ENCODE measurements around the gene PCP4L1.
"Not testable (repeated sequence)": the region's sequence is repeated elsewhere in the genome, so short reads cannot be mapped to it uniquely, and the experiment has no call there.

PCP4L1 gene

GRCh38 chr1:161273402-161273801, 14.9 kb downstream of the PCP4L1 start:
- no peak for DNase-seq

GRCh38 chr1:161274874-161275273, 16.3 kb downstream of the PCP4L1 start:
- no peak for DNase-seq

- DNase-seq: no peak
These were observed 24.4 kb downstream of the PCP4L1 start for GRCh38 chr1:161282991-161283390.

GRCh38 chr1:161285113-161285512, 26.6 kb downstream of the PCP4L1 start:
- DNase-seq: no peak

GRCh38 chr1:161285521-161285920, 27.0 kb downstream of the PCP4L1 start:
- no peak for DNase-seq

- no peak for DNase-seq
These were observed 29.0 kb downstream of the PCP4L1 start for GRCh38 chr1:161287482-161288054.

- no peak for DNase-seq
These were observed 32.2 kb downstream of the PCP4L1 start for GRCh38 chr1:161290779-161291178.

- DNase-seq: no peak
These were observed 38.9 kb downstream of the PCP4L1 start for GRCh38 chr1:161297415-161297814.

DNA sequence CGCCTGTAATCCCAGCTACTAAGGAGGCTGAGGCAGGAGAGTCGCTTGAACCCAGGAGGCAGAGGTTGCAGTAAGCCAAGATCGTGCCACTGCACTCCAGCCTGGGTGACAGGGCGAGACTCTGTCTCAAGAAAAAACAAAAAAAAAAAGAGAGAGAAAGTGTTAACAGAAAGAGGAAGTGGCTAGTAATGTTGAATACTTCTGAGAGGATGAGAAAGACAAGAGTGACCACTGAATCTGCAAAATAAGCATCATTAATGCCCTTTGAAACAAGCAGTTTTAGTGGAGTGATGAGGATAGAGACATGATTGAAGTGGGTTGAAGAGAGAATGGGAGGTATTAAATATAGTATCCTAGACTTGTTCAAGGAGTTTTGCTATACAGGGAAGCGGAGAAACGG, 39.6 kb downstream of the PCP4L1 start:
- no peak for DNase-seq

- DNase-seq: no peak
These were observed 40.8 kb downstream of the PCP4L1 start for GRCh38 chr1:161299347-161299746.

DNA sequence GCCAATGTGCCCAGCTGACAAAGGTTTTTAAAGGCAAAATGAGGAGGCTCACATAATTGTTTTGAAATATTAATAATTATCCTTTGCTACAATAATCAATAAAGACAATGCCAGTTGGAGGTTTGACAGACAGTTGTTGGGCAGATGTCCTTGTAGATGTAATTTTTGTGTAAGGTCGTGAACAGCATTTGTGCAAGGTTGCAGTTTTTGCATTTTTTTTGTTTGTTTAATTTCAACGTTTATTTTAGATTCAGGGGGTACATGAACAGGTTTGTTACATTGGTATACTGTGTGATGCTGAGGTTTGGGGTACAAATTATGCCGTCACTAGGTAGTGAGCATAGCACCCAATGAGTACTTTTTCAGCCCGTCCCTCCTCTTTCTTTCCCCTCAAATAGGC, 41.9 kb downstream of the PCP4L1 start:
- DNase-seq: no peak

DNA sequence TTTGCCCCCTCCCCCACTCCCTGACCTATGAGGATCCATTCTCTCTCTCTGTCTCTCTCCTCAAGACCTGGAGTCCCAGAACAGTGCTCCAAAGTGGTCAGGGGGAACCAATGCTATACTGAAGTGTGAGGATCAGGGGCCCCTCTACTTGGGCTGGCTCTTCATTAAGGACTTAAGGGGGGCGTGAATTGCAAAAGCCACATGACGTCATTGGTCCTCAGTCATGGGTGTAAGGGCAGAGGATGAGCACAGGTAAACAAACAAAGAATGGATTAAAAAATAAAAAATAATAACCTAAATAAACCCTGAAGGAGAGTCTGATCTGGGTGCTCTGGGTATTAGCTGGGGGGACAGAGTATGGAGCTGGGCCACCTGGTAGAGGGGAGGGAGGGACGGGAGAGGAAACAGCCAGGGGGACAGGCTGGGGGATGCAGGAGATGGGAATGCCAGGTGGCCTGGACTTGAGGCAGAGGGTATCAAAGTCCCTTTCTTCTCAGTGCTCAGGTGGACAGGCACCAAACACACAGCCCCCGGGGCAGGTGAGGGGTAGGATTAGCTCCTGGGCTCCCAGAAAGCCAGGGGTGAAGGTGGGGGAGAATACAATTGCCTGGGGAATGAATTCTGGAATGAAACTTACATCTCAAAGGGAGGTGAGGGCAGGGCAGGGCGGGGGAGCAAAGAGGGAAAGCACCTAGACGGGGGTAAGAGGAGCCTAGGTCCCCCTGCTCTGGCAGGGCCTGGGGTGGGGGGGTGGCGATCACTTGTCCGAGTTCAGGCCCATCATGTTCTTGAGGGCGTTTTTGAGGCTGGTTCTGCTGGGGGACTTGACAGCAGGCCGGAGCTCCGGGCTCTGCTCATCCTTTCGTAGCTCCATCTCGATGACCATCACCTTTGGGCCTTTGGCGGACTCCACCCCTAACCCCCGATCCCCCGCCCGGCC, 46.7 kb downstream of the PCP4L1 start:
- no peak for DNase-seq

DNA sequence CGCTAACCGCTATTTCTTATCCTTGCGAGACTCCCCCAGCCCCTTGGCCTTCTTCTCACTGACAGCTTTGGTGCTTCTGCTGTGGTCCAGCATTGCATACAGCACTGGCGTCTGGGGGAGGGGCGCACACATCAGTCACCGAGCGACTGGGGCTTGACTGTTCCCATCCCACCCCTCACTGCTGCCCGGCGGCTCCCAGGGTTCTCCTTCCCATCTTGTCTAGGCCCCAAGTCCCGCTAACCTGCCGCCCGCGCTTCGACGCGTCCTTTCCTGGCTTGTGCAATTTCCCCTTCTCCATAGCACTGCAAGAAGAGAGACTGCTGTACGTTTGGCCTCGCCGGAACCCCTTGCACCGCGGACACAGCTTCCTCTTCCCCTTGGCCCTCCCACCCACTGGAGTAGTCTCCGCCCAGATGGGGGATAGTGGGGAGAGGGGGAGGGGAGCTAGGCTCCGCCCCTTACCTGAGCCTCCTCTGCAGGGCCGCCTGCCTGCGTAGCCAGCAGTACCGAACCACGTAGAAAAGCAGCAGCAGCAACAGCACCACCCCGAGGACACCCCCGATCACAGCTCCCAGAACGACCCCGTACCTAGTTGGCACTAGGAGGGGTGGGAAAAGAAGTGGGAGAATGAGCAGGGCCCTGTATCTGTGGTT, 47.4 kb downstream of the PCP4L1 start:
- peak; percentile 78 for DNase-seq

DNA sequence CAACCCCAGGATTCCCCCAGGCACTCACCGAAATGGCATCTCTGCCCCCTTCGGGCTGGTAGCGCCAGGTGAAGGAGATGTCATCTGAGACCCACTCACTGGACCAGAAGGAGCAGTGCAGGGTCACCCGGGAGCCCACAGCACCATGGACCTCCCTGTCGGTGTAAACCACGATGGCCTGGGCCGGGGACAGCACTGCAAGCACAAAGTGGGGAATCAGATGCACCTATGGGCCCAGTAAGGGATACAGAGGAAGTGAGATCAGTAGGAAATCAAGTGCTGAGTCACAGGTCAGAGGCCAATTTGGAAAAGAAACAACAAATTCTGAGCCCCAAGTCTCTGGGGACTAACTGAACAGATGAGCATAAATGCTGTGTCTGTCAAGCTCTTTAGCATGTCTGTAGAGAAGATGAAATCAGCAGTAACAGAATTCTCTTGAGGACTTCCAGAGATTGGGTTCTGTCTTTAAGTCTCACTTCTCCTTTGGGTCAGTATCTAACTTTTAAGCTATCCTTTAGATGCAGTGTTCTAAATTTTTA, 48.8 kb downstream of the PCP4L1 start:
- DNase-seq: no peak

DNA sequence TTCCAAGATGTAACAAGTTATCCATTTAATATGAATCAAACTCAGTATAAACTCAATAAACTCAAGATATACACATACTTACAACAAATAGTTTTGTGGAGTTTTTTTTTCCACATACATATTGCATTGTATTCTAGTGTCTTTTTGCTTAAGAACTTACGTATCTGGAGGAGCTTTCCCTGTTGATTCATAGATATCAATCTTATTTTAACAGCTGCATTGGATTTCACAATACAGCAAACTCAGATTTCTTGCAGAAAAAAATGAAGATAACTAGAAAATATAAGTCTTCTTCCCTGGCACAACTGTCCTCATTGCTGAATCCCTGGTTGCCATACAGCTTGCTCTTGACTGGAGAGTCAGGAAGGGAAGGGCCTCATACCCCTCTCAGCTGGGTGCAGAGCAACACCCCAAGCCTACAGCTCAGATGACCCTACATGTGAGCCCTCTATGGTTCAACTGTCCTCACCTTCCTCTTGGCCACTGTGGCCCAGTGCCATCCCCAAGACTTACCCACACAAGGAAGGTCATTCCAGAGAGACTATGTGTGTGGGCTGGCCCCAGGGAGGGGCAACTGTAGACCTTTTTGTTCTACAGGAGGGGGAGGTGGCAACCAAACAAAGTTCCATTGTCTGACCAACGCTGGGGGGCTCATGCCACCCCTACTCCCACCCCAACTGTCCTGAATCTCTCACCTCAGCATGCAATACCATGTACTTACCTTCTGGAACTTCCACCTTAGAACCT, 49.5 kb downstream of the PCP4L1 start:
- DNase-seq: no peak

- DNase-seq: no peak
These were observed 51.3 kb downstream of the PCP4L1 start, which contains the start of gene MPZ for GRCh38 chr1:161309868-161310267. Gene MPZ (minus strand): TSS chr1:161309968. CDS start chr1:161309905, 63 bp downstream.

- no peak for DNase-seq
These were observed 53.1 kb downstream of the PCP4L1 start for GRCh38 chr1:161311595-161312181.

- no peak for DNase-seq
These were observed 55.1 kb downstream of the PCP4L1 start for GRCh38 chr1:161313554-161314200.

GRCh38 chr1:161314201-161314981, 55.8 kb downstream of the PCP4L1 start, which contains the start of gene SDHC:
Gene SDHC (plus strand): TSS chr1:161314381. CDS start chr1:161314406, 25 bp downstream.
- peak; percentile 85 for DNase-seq

- not testable (repeated sequence) for DNase-seq
These were observed 57.5 kb downstream of the PCP4L1 start for GRCh38 chr1:161315841-161316674.

All from activated CD4-positive, alpha-beta T cell treated with anti-CD3 and anti-CD28 coated beads, Interleukin-2, amount 50 U/mL, for 4 hours (primary cell).